Activated CD8-positive, alpha-beta memory T cell treated with anti-CD3 and anti-CD28 coated beads, Interleukin-2, amount 50 U/mL, for 24 hours (primary cell): ENCODE measurements around the gene OTX1.
"Not testable (repeated sequence)": the region's sequence is repeated elsewhere in the genome, so short reads cannot be mapped to it uniquely, and the experiment has no call there.

Source experiments
- DNase-seq: peaks from one replicate; pipeline ENCODE4 v3.0.0-alpha.2; 2020; ENCODE audit errors: extremely low read depth

Gene OTX1

DNA sequence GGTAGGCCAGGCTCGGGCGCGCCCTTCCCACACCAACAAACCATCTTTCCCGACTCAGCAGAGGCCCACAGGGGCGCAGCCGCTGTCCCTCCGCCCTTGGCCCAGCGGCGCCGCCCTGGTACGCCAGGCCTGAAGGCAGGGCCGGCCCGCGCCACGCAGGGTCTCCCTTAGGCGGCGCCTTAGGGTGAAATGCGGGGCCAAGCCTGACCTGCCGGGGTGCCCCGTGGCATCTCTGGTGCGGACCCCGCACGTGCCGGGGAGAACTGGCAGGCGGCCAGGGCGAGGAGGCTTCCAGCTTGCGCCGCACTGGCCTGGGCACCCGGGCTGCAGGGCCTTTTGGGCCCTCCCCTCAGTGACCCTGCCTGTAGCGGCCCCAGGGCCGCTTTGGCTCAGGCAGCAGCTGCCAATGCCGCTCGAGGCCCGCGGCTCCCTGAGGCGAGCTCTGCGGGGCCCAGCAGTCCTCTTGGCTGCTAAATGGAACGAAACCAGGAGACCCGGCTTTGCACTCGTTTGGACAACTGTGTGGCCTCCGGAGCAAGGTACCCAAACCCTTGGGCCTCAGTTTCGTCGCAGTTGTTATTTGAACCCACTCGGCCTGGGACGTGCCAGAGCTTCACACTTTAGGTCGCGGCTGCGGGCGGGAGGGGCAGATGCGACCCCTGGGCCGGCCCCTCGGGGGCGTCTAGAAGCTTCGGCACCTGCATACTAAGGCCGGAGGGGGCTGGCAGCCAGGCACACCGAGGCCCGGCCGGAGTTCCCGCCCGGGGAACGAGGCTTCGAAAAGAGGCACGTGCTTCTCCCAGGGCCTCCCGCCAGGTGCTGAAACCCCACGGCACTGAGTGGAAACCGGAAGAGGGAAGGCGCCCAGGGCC lies 8.5 kb downstream of the OTX1 start:
- DNase-seq: no peak

DNA sequence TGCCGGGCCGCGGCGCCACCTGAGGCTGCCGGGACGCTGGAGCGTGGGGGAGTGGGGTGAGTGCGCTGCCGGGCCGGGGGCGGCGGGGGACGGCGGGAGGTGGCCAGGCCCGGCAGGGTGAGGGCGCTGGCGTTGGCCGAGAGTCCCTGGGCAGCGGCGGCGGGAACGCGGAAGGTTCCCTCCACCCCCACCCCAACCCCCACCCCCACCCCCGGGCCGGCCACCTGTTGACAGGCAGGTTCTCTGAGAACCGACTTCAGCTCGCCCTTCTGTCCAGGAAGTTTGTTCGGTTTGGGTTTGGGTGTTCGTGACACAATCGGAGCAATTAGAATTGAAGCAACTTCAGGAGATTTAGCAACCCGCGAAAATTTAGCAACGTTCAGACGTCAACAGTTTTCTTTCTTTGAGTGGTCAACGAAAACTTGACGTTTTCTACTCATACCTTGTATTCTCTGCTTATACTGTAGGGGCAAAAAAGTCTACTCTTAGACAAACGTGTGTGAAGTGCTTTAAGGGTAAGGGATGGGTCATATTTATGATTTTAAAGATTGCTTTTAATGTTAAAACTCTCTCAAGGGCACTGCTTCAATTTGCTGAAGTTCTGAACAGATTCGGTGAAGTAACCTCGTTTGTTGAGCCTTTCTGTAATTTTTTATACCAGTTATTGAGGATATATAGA lies 9.3 kb downstream of the OTX1 start:
- no peak for DNase-seq

DNA sequence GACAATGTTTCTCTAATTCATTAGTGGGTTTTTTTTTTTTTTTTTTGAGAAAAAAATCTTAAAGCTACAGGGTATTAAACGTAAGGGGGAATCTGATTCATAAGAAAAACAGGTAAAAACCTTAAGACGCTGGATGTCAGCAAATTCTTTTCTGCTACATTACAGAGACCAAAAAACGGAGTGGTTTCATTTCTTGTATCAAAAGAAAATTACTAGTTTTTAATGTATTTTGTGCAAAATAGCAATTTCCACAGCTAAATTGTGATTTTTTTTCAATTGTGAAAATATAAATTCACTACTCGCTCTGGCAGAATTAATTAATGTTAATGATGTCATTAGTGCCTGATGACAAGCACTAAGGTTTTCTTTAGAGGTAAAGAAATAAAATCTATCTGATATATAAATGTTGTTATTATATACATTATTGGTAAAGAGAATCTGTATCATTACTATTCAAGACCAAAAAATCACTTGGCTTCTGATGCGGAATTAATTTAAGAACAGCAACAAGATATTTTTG lies 9.9 kb downstream of the OTX1 start:
- DNase-seq: no peak

DNA sequence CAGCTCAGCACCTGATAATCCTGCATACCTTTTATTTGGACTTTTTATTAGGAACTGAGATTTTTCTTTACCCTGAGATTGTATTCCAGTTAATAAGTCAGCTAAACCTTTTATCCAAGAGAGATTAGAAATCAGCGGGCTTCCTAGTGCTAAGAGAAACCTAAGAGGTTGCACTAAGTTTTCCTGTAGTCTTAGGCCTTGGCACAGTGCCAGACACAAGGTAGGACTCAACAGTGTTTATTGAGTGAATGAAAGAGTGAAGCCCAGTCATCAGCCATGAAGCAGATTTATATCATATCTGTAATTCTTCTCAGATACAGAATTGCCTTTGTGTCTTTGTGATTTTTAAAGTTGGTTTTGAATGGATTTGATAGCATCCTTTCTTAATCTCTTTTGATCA lies 13.6 kb downstream of the OTX1 start:
- no peak for DNase-seq

DNA sequence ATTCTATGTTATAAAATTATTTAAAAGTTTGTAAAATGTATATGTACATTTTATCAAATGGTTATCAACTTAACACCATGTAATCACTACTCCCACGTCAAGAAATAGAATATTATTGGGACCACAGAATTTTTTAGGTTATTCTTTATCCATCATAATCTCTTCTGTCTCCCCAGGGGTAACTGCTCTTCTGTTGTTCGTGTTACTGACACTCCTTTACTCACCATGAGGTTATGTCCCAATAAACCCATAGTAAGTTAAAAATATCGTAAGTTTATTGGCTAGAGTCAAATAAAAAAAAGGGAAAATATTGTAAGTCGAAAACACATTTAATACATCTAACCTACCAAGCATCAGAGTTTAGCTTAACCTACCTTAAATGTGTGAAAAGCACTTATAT lies 14.0 kb downstream of the OTX1 start:
- DNase-seq: no peak

DNA sequence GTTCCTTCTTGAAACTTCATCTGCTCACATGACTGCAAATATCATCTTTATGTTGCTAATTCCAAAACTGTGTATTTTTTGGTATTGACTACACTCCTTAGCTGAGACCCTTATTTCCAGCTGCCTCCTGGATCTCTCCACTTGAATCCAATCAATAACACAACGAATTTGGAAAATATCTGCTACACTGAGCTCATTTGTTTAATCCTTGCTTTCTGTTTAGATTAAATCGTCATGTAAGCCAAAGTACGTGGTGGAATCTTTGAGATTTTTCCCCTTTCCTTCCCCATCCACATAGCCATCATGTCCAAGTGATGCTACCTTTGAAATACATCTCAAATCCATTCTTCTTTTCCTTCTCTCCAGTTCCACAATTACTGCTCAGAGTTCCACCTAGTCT lies 15.6 kb downstream of the OTX1 start:
- no peak for DNase-seq

DNA sequence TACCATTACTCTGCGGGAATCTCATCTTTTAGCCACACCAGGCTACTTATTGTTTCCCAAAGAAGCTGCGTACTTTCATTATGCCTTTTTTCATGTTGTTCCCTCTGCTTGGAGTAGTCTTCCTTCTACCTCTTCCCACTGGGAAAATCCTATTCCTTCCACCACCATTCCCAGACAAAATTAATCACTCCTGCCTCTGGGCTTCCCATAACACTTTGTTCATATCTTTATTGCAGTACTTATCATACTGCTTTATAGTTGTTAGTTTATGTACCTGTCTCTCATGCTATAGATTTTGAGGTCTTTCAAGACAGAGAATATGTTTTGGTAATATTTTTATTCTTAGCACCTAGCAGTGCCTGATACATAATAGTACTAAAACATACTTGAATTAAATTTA lies 16.2 kb downstream of the OTX1 start:
- DNase-seq: no peak

DNA sequence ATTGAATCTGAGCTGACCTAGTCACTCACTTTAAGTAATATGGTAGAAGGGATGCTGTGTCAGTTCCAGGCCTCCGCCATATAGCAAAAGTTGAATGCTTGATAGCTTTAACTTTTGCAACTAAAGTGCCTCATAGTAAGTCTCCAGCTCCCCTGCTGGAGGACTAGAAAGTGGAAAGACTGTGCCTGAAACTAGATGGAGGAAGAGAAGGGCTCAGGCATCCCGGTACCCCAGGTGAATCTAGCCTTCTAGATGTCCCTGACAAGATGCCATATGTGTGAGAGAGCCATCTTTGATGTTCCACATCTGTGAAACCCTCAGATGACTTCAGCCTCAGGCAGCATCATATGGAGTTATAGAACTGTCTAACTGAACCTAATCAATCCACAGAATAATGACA lies 21.0 kb downstream of the OTX1 start:
- no peak for DNase-seq

DNA sequence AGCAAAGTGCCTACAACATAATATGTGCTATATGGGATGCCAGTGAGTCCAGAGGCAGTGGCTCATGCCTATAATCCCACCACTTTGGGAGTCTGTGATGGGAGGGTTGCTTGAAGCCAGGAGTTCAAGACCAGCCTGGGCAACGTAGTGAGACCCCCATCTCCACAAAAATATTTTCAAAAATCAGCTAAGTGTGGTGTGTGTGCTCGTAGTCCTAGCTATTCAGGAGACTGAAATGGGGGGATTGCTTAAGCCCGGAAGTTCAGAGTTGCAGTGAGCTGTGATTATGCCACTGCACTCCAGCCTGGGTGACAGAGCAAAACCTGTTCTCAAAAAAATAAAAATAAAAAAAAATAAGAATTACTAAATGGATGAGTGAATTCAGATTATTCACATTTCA lies 23.4 kb downstream of the OTX1 start:
- DNase-seq: no peak

DNA sequence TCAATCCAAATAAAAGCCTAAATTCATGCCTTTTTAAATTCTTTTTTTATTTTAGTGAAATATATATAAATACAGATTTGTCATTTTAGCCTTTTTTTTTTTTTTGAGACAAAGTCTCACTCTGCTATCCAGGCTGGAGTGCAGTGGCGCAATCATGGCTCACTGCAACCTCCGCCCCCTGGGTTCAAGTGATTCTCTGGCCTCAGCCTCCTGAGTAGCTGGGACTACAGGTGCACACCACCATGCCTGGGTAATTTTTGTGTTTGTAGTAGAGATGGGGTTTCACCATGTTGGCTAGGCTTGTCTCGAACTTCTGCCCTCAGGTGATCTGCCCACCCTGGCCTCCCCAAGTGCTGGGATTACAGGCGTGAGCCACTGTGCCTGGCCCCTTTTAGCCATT lies 23.8 kb downstream of the OTX1 start:
- not testable (repeated sequence) for DNase-seq

DNA sequence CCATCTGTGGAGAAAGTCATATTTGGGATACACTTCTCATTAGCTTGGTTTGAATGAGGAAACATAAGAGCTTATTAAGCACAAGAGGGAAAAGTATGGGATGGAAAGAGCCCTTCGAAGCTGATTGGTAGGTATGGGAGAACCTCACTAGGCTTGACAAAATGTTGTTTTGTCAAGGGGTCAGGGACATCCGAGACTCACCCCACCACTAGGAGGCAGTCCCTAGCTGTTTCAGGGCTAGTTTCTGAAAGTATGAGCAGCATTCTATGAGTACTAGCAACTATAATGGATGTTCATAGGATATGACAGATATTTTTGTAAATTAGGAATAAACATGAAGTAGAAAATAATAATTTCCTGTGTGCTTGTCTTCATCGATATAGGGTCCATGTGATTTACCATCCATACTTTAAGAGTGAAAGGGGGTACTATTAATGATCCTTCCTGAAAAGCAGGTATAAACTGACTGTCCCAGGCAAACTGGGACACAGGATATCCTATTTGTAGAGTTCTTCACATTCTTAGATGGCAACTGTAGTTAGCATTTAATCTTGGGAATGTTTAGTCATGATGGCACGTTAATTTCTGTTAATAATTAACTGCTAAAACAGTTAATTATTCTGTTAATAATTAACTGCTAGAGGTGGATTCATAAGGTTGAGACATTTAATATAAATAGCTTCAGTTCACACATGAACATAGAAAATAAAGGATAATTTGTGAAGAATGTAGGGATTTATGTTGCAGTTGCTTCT lies 28.4 kb downstream of the OTX1 start:
- DNase-seq: no peak

DNA sequence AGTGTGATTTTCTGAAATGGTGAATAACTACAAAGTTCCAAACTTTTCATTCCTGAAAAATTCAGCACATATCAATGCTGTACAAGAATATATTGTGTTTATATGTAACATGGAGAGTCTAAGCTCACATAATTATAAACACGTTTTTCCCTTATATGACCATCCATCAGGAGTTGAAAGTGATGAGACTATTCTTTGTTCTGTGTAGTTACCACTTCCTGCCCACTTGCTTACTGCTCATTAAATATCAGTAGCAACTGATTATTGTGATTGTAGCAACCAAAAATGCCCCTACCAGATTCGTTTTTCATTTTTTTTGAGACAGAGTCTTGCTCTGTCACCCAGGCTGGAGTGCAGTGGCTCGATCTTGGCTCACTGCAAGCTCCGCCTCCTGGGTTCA lies 30.8 kb downstream of the OTX1 start:
- DNase-seq: no peak

DNA sequence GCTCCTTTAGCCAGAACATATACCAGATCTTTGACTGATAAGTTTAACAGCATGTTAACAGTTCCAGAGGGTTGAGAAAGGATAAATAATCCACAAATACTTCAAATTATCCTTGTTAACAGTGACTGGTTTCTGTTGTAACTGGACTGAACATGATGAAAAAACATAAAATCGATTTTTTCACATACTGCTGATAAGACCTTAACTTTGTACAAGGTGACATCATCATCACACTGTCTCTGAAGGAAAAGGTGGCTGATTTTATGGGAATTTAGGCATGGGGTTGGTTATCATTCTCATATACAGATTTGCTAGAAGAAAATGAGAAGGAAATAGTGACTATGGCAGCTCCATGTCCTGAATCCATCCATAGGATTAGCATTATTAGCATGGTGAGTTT lies 36.1 kb downstream of the OTX1 start:
- no peak for DNase-seq

DNA sequence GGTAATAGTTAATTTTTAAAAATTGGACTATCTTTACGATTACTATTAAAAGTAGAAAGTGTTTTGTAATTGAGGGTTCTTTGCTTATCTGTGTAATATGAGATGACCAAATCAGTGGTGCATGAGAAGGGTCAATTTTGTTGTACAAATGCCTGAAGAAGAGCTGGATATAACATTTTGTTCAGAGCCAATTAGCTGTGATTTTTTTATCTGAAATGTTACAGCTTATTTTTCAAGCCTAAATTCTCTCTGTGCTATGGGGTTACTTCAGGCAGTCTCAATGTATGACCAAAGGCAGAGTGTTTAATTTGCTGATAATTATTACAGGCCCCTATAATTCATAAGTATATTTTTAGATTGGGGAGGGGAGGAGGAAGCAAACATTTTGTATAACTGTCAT lies 41.8 kb downstream of the OTX1 start:
- no peak for DNase-seq

DNA sequence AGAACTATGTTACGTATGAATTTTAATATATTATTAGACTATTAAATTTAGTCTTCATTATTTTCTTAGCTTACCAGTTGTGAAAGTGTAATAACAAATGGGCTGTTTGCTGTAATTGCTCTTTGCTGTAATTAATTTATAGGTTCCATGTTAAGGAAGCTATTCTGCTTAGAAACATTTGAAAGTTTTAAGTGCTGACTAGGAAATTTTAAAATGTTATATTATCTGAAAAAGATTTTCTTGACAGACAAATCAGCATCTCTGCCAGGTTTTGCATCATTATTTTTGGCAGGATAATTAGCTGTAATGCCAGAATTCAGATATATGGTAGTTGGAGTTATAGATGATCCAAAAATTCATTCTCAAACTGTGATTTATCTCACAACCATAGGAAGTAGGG lies 42.2 kb downstream of the OTX1 start:
- no peak for DNase-seq

DNA sequence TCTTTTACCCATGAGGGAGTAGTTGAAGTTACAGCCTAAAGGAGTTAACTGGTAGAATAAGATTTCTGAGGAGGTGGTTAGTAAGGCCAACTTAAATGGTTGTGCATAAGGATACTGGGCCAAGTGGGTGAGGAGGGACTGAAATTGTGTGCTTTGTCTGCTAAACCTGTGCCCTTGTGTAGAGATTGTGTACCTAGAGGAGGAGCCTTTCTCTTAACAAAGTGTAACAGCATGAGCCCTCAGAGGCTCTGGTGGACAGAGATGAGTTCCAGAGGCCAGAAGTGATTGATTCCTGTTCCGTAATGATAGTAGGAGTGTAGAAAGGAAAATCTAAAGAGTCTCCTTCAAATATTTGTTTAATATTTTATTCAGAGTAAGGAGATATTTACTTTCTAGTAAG lies 42.9 kb downstream of the OTX1 start:
- DNase-seq: no peak

DNA sequence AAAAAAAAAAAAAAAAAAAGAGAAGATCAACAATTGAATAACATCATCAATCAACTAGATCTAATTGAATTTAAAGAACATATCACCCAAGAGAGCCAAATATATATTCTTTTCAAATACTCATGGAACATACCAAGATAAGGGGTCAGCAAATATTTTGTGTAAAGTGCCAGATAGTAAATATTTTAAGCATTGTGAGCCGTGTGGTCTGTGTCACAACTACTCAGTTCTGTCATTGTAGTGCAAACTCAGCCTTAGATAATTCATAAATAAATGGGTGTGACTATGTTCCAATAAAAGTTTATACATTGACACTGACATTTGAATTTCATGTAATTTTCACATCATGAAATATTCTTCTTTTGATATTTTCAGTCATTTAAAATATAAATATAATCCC lies 45.9 kb downstream of the OTX1 start:
- no peak for DNase-seq

DNA sequence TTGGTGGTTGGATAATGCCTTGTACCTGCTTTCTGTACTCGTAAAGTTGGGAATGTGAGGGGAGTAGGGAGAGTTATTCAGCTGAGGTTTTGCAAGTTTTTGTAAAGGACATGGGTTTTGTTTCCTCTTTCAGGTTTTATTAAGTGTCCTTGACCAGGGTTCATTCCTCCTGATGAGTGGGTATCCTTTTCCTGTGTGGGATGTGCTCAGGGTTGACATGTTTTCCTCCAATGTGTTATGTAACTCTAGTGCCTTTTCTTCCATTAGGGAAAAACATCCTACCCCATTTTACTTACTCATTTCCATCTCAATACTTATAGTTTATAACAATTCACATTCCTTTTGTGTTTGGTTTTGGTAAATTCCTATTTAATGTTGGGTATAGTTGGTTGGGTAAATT lies 48.4 kb downstream of the OTX1 start:
- DNase-seq: no peak

DNA sequence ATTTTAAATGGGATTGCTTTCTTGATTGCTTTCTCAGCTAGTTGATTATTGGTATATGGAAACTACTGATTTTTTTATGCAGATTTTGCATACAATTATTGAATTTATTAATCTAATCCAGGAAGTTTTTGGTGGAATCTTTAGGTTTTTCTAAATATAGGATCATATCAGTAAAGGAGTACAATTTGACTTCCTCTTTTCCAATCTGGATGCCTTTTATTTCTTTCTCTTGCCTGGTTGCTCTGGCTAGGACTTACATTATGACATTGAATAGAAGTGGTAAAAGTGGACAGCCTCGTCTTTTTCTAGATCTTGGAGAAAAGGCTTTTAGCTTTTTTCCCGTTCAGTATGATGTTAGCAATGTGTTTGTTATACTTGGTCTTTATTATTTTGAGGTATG lies 51.3 kb downstream of the OTX1 start:
- DNase-seq: no peak

DNA sequence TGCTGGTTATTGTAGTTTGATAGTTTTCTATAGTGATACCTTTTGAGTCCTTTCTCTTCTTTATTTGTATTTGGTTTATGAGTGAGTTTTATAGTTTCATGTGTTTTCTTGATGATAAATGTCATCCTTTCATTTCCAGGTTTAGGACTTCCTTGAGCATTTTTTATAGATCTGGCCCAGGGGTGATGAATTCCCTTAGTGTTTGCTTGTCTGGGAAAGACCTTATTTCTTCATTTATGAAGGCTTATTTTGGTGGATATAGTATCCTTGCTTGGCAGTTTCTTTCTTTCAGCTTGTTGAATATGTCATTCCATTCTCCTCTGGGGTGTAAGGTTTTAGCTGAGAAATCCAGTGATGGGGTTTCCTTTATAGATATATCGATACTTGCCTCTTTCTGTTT lies 53.9 kb downstream of the OTX1 start:
- no peak for DNase-seq
